Lung (tissue), 12 donors: Measurements from ENCODE around the gene MAP4K3. TPM values are rescaled to one million over a fixed set of nuclear protein-coding genes. Genes with fewer than 3 reads are reported as not detected.

Experiments used
- ATAC-seq: fragments of 200-7000 bp; cut with Tn5 transposase; one replicate; pipeline ENCODE4 v1.9.1; 2020; ENCODE audit warnings: moderate number of reproducible peaks; ENCODE audit not compliant: insufficient read depth, low FRiP score
- DNase-seq, 3 donors: peaks; one replicate each; pipeline ENCODE4 v3.0.0-alpha.2; 2013 to 2017
- H3K27ac ChIP-seq, 2 donors: one replicate each; pipeline ENCODE4 v1.5.1; 2013; ENCODE audit warnings: mild to moderate bottlenecking in 2 of 2, moderate library complexity in 2 of 2, control low read depth in 1 of 2, inconsistent platforms in 1 of 2, low read depth in 1 of 2, low read length in 1 of 2
- H3K27me3 ChIP-seq, 3 donors: one replicate each; pipeline ENCODE4 v1.5.1; 2013; ENCODE audit warnings: low read length in 2 of 3; ENCODE audit not compliant: control insufficient read depth in 3 of 3, insufficient read depth in 3 of 3
- H3K36me3 ChIP-seq, 4 donors: one replicate each; pipeline ENCODE4 v1.5.1; 2013; ENCODE audit warnings: low read length in 4 of 4, mild to moderate bottlenecking in 1 of 4, moderate library complexity in 1 of 4; ENCODE audit not compliant: control insufficient read depth in 4 of 4, insufficient read depth in 4 of 4
- H3K4me1 ChIP-seq, 5 donors: one replicate each; pipeline ENCODE4 v1.5.1; 2013; ENCODE audit warnings: low read length in 5 of 5, mild to moderate bottlenecking in 2 of 5, moderate library complexity in 1 of 5; ENCODE audit not compliant: control insufficient read depth in 5 of 5, insufficient read depth in 5 of 5
- H3K4me3 ChIP-seq: one replicate; pipeline ENCODE4 v1.5.1; 2013; ENCODE audit warnings: mild to moderate bottlenecking, control low read depth, moderate library complexity
- H3K9ac ChIP-seq, 2 donors: one replicate each; pipeline ENCODE4 v1.5.1; 2013; ENCODE audit warnings: low read length in 2 of 2, control low read depth in 1 of 2; ENCODE audit not compliant: insufficient read depth in 1 of 2
- H3K9me3 ChIP-seq, 4 donors: one replicate each; pipeline ENCODE4 v1.5.1; 2013; ENCODE audit warnings: low read length in 3 of 4, mild to moderate bottlenecking in 1 of 4, moderate library complexity in 1 of 4; ENCODE audit not compliant: control insufficient read depth in 4 of 4, insufficient read depth in 3 of 4
- WGBS, 2 donors: extraction: QIAGEN DNeasy Blood & Tissue Kit; methylation state at CpG; one replicate each; pipeline ENCODE4 v1.1.7; 2013; 5-methylcytosine and 5-hydroxymethylcytosine counted together
- polyA plus RNA-seq, 2 donors: library from polyadenylated mRNA; stranded (reverse); fragments of 200-250 nt; gene quantifications; one replicate each; pipeline ENCODE4 v1.2.1, GENCODE V29; 2013
- total RNA-seq, 2 donors: library from RNA; depleted of rRNA in 1 of 2; stranded (reverse); fragments of >200 nt in 1 of 2; gene quantifications; one replicate each; pipeline ENCODE4 v1.2.1, GENCODE V29; 2014 to 2021
- TF ChIP-seq, protein P1 (sequence below): IDR thresholded peaks from 2 replicates; pipeline ENCODE4 v1.5.1; 2012; ENCODE audit warnings: mild to moderate bottlenecking; ENCODE audit errors: control extremely low read depth, extremely low read depth
- donor health status: control.
- donor health status: control.
- donor health status: Bipolar disorder and iron deficiency.
- donor health status: healthy.
- donor health status: DM: yes; HTN: yes; CAD: no.

Gene MAP4K3
- total and polyA plus RNA-seq, 4 donors = 9.9 to 97.9 (median 27.1) TPM

DNA sequence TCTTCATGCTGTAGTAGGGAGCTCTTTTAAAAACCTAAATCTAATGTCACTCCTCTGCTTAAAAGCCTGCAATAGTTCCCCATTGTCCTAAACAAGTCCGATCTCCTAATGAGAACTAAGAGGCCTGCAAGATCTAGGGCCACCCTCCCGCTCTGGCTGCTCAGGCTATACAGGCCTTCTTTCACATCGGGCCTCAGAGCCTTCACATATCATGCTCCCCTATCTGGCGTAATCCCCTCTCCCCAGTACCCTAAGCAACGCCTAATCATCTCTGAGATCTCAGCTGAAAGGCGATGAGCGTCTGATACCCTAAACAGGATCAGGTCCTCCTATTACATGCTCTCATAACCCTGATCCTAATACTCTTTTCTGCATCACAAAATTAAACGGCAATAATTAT is 1.9 kb downstream of the MAP4K3 start:
- Histone ChIP-seq H3K9ac (peak overlapping the region; percentile 6 to 83), H3K27ac (peak overlapping the region; percentile 25 to 26), H3K9me3 (no peaks in the 10 kb centered on the region), H3K4me1 (peaks cover 7 to 56% (median 30%) of the 10 kb centered on the region in 5 donors), H3K27me3 (no peaks in the 10 kb centered on the region), H3K4me3 (peak overlapping the region; percentile 32), H3K36me3 (peaks cover 0 to 3% (median 0%) of the 10 kb centered on the region in 4 donors)
- WGBS, 2 donors = 53 to 59% methylated on average over 8 of the region's 8 CpGs
- ATAC-seq = no peak
- DNase-seq = peak in 2 of 3 donors; percentile 17 to 40
- TF ChIP-seq, protein P1, sequence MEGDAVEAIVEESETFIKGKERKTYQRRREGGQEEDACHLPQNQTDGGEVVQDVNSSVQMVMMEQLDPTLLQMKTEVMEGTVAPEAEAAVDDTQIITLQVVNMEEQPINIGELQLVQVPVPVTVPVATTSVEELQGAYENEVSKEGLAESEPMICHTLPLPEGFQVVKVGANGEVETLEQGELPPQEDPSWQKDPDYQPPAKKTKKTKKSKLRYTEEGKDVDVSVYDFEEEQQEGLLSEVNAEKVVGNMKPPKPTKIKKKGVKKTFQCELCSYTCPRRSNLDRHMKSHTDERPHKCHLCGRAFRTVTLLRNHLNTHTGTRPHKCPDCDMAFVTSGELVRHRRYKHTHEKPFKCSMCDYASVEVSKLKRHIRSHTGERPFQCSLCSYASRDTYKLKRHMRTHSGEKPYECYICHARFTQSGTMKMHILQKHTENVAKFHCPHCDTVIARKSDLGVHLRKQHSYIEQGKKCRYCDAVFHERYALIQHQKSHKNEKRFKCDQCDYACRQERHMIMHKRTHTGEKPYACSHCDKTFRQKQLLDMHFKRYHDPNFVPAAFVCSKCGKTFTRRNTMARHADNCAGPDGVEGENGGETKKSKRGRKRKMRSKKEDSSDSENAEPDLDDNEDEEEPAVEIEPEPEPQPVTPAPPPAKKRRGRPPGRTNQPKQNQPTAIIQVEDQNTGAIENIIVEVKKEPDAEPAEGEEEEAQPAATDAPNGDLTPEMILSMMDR = no peak

DNA sequence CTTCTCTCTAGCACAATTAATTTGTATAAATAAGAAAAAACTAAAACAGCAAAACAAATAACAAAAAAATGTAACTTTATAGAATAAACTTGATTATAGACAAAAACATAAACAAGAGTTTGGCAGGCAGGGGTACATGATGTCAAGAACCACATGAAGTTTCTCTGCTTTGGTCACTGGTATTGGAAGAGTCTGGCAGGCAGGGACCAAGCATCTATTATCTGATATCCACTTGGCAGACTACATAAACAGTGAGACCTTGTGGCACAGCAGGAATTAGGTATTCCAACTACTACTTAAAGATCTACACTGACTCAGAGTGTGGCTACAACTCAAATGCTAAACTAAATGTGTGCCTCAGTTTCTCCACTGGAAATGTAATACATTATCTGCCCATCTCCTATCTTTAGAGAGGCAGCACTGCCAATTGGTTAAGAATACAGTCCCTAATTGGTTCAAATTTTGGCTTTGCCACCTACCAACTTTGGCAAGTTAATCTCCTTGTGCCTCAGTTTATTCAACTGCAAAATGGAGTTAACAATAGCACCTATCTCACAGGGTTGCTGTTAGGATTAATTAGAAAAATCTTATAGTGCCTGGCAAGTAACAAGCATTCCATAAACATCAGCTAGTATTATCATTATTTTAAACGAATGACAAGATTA is 2.7 kb downstream of the MAP4K3 start:
- no peak for ATAC-seq
- Histone ChIP-seq H3K9ac (peak overlapping the region in 1 of 2 donors; percentile 83), H3K4me1 (peaks cover 7 to 52% (median 23%) of the 10 kb centered on the region in 5 donors), H3K9me3 (no peaks in the 10 kb centered on the region), H3K4me3 (no peak overlapping the region), H3K27me3 (no peaks in the 10 kb centered on the region), H3K27ac (no peak overlapping the region), H3K36me3 (peaks cover 0 to 3% (median 0%) of the 10 kb centered on the region in 4 donors)
- TF ChIP-seq, protein P1 = no peak
- peak in 1 of 3 donors; percentile 40 for DNase-seq
- WGBS, 2 donors = 66 to 68% methylated on average over 1 of the region's 1 CpG

DNA sequence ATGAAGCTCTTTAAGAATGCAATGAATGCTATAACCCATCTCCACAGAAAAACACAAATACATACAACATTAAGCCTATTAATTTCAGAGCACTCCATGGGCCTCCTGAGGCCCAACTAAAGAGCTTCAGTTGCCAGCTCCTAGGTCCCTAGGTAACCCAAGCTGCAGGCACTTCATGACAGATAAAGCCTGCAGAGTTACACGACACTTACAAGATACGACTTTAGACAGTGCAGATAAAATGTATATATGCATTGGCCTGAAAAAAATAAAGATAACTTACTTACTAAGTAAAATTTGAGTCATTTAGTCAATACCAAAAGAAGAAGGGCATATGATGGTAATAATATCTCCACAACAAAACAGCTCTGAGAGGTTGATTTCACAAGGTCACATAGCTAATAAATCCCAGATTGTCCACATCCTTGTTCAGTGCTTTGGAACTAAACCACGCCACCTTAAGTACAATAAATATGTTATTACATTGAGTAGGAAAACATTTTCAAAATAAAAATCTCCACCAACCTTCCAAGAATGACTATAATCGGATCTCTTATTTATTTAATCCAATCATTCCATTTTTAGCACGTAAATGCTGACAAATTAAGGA is 3.4 kb downstream of the MAP4K3 start:
- TF ChIP-seq, protein P1 = no peak
- Histone ChIP-seq H3K4me3 (no peak overlapping the region), H3K9ac (no peak overlapping the region), H3K4me1 (peaks cover 5 to 46% (median 17%) of the 10 kb centered on the region in 5 donors), H3K36me3 (peaks cover 0 to 3% (median 0%) of the 10 kb centered on the region in 4 donors), H3K9me3 (no peaks in the 10 kb centered on the region), H3K27me3 (no peaks in the 10 kb centered on the region), H3K27ac (peak overlapping the region in 1 of 2 donors; percentile 4)
- ATAC-seq (no peak), DNase-seq (no peak)
- WGBS, 2 donors = 70 to 87% methylated on average over 5 of the region's 5 CpGs
